Astrocyte (in vitro differentiated cells and primary cell): ENCODE data around the gene TRABD2A. TPM values are rescaled to one million over a fixed set of nuclear protein-coding genes. Genes with fewer than 3 reads are reported as not detected.

ENCODE experiments used
- DNase-seq: peaks from one replicate; pipeline ENCODE4 v3.0.0-alpha.2; 2010; ENCODE audit warnings: low read depth
- FAIRE-seq: peaks from 2 replicates; lab custom pipeline; 2011; peaks lifted over from hg19 to GRCh38; lab: Jason Lieb, UNC
- H2AFZ ChIP-seq: 2 replicates; pipeline ENCODE4 v1.6.0; 2012; ENCODE audit warnings: low read depth, low read length, inconsistent platforms
- H3K27ac ChIP-seq: 2 replicates; pipeline ENCODE4 v1.5.1; 2011; ENCODE audit warnings: low read depth, low read length, inconsistent platforms
- H3K27me3 ChIP-seq: 2 replicates; pipeline ENCODE4 v1.6.0; 2011; ENCODE audit warnings: low read length, inconsistent platforms; ENCODE audit not compliant: insufficient read depth
- H3K36me3 ChIP-seq: 2 replicates; pipeline ENCODE4 v1.5.1; 2011; ENCODE audit warnings: low read length, inconsistent platforms; ENCODE audit not compliant: insufficient read depth
- H3K4me1 ChIP-seq: 2 replicates; pipeline ENCODE4 v1.5.1; 2011; ENCODE audit warnings: low read length, inconsistent platforms; ENCODE audit not compliant: insufficient read depth
- H3K4me2 ChIP-seq: 2 replicates; pipeline ENCODE4 v1.6.0; 2012; ENCODE audit warnings: low read length, inconsistent platforms
- H3K4me3 ChIP-seq: 2 replicates; pipeline ENCODE4 v1.5.1; 2011; ENCODE audit warnings: low read depth, mild to moderate bottlenecking, low read length, inconsistent platforms; ENCODE audit not compliant: insufficient read depth
- H3K79me2 ChIP-seq: 2 replicates; pipeline ENCODE4 v1.6.0; 2012; ENCODE audit warnings: mild to moderate bottlenecking, low read length, inconsistent platforms; ENCODE audit not compliant: insufficient read depth
- H3K9ac ChIP-seq: 2 replicates; pipeline ENCODE4 v1.6.0; 2012; ENCODE audit warnings: mild to moderate bottlenecking, low read length, inconsistent platforms
- H3K9me3 ChIP-seq: 2 replicates; pipeline ENCODE4 v1.5.1; 2012; ENCODE audit warnings: low read depth, mild to moderate bottlenecking, low read length, inconsistent platforms; ENCODE audit not compliant: insufficient read depth
- H4K20me1 ChIP-seq: 2 replicates; pipeline ENCODE4 v1.6.0; 2012; ENCODE audit warnings: low read length, inconsistent platforms; ENCODE audit not compliant: insufficient read depth
- H3K27ac Mint-ChIP-seq: one replicate; pipeline ENCODE4 v1.8.0; 2021; ENCODE audit warnings: mild to moderate bottlenecking, mixed read lengths; ENCODE audit not compliant: unreplicated experiment
- H3K27me3 Mint-ChIP-seq: one replicate; pipeline ENCODE4 v1.8.0; 2021; ENCODE audit warnings: low read depth, mixed read lengths; ENCODE audit not compliant: unreplicated experiment
- H3K36me3 Mint-ChIP-seq: one replicate; pipeline ENCODE4 v1.8.0; 2021; ENCODE audit warnings: low read depth, mixed read lengths; ENCODE audit not compliant: unreplicated experiment
- H3K4me1 Mint-ChIP-seq: one replicate; pipeline ENCODE4 v1.8.0; 2021; ENCODE audit warnings: low read depth, mixed read lengths; ENCODE audit not compliant: unreplicated experiment
- H3K4me3 Mint-ChIP-seq: one replicate; pipeline ENCODE4 v1.8.0; 2021; ENCODE audit warnings: mild to moderate bottlenecking, moderate library complexity, mixed read lengths; ENCODE audit not compliant: unreplicated experiment
- H3K9me3 Mint-ChIP-seq: one replicate; pipeline ENCODE4 v1.8.0; 2021; ENCODE audit warnings: mild to moderate bottlenecking, mixed read lengths; ENCODE audit not compliant: unreplicated experiment
- EZH2 ChIP-seq: IDR thresholded peaks from 2 replicates; pipeline ENCODE4 v1.6.1; 2012; ENCODE audit warnings: mild to moderate bottlenecking, low read length, inconsistent platforms; ENCODE audit not compliant: insufficient read depth
- total RNA-seq: library from RNA; stranded (reverse); gene quantifications from 2 replicates; pipeline ENCODE4 v1.2.1, GENCODE V29; 2021
- TF ChIP-seq, protein P1 (sequence below): IDR thresholded peaks from 2 replicates; pipeline ENCODE4 v1.5.1; 2011; ENCODE audit warnings: low read depth, mild to moderate bottlenecking, inconsistent platforms, low read length, moderate library complexity; ENCODE audit not compliant: insufficient read depth

The TRABD2A gene
- total RNA-seq, 1 donor from 2014 or later: 2.6 TPM

DNA sequence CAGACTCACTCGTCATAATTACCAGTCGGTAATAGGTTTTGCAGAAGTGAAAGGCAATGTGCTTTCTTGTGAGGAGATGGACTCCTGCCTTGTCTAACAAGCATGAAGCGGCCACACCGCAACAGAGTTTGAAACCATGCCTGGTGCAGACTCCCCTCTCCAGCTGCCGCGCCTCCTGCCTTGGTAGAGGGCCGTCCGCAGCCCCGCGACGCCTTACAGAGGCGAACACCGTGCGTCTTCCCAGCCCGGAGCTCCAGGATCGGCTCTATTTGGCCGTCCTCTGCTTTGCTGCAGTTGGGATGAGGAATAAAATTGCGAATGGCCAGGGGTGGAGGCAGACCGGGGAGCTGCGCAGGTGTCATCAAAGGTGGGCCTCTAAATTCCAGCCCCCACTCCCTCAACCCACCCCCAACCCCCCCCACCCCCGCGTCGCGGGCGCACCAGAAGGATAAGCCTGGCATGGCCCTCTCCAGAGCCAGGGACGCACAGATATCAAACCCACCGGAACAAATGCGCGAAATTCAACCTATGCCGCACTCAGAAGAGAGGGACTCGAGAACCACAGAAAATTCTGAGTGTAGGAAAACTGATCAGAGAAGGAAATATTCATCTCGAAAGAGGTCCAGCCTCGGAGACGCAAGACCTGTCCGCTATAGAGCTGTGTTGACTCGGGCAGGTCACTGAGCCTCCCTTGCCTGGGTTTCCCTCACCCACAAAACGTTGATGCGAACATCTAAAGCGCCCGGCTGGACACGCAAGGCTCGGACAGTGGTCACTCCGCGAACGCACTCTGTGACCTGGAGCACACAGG lies 1.1 kb downstream of the TRABD2A start:
- TF ChIP-seq, protein P1, sequence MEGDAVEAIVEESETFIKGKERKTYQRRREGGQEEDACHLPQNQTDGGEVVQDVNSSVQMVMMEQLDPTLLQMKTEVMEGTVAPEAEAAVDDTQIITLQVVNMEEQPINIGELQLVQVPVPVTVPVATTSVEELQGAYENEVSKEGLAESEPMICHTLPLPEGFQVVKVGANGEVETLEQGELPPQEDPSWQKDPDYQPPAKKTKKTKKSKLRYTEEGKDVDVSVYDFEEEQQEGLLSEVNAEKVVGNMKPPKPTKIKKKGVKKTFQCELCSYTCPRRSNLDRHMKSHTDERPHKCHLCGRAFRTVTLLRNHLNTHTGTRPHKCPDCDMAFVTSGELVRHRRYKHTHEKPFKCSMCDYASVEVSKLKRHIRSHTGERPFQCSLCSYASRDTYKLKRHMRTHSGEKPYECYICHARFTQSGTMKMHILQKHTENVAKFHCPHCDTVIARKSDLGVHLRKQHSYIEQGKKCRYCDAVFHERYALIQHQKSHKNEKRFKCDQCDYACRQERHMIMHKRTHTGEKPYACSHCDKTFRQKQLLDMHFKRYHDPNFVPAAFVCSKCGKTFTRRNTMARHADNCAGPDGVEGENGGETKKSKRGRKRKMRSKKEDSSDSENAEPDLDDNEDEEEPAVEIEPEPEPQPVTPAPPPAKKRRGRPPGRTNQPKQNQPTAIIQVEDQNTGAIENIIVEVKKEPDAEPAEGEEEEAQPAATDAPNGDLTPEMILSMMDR: no peak
- TF ChIP-seq EZH2: no peak
- no peak overlapping the region for H2AFZ ChIP-seq
- DNase-seq (no peak), FAIRE-seq (no peak)
- peaks cover 21% of the 10 kb centered on the region for H3K4me1 ChIP-seq
- peak overlapping the region; percentile 94 for H3K4me2 ChIP-seq
- no peaks in the 10 kb centered on the region for H4K20me1 ChIP-seq
- H3K36me3 ChIP-seq: no peaks in the 10 kb centered on the region
- no peaks in the 10 kb centered on the region for H3K79me2 ChIP-seq
- H3K9me3 ChIP-seq: no peaks in the 10 kb centered on the region
- H3K9ac ChIP-seq: no peak overlapping the region
- Mint-ChIP-seq H3K27ac (peak overlapping the region; percentile 67), H3K9me3 (peaks cover 2% of the 10 kb centered on the region), H3K4me1 (peaks cover 16% of the 10 kb centered on the region), H3K27me3 (peaks cover 68% of the 10 kb centered on the region), H3K36me3 (no peaks in the 10 kb centered on the region), H3K4me3 (peak overlapping the region; percentile 83)
- H3K27me3 ChIP-seq: peaks cover 30% of the 10 kb centered on the region
- H3K27ac ChIP-seq: no peak overlapping the region
- H3K4me3 ChIP-seq: peak overlapping the region; percentile 24

DNA sequence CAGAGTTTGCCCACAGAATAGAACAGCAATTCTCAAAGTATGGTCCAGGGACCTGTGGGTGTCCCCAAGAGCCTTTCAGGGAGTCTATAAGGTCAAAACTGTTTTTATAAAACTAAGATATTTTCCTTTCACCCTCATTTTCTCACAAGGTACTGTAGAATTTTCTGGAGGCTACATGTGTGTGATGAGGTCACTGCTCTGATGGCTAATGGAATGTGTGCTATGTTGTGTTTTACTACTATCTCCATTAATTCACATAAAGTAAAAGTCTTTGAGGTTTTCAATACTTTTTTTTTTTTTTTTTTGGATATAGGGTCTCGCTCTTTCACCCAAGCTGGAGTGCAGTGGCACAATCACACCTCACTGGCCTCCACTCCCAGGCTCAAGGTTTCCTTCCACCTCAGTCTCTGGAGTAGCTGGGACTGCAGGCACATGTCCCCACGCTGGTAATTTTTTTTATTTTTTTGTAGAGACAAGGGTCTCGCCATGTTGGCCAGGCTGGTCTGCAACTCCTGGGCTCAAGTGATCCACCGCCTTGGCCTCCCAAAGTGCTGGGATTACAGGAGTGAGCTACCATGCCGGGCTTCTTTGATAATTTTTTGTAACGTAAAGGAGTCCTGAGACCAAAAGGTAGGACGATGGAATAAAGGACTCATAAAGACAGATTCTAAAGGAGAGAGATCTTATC lies 1.8 kb downstream of the TRABD2A start:
- no peak for DNase-seq
- no peak for TF ChIP-seq EZH2
- TF ChIP-seq, protein P1: no peak
- Histone ChIP-seq H2AFZ (no peak overlapping the region), H3K27me3 (peaks cover 30% of the 10 kb centered on the region), H3K27ac (no peak overlapping the region), H3K9me3 (no peaks in the 10 kb centered on the region), H3K4me3 (no peak overlapping the region), H3K4me1 (peaks cover 21% of the 10 kb centered on the region), H3K79me2 (no peaks in the 10 kb centered on the region), H3K36me3 (no peaks in the 10 kb centered on the region), H3K4me2 (peak overlapping the region; percentile 8), H4K20me1 (no peaks in the 10 kb centered on the region), H3K9ac (no peak overlapping the region)
- peaks cover 4% of the 10 kb centered on the region for H3K9me3 Mint-ChIP-seq
- peaks cover 18% of the 10 kb centered on the region for H3K4me1 Mint-ChIP-seq
- peaks cover 63% of the 10 kb centered on the region for H3K27me3 Mint-ChIP-seq
- H3K27ac Mint-ChIP-seq: no peak overlapping the region
- no peak for FAIRE-seq
- peak overlapping the region; percentile 31 for H3K4me3 Mint-ChIP-seq
- H3K36me3 Mint-ChIP-seq: no peaks in the 10 kb centered on the region
